HG03025 (cell line): Measurements from ENCODE around the gene MRPL41.
"Not testable (repeated sequence)": the region's sequence is repeated elsewhere in the genome, so short reads cannot be mapped to it uniquely, and the experiment has no call there.

Source experiments
- ATAC-seq: cut with Tn5 transposase; IDR thresholded peaks from one replicate; pipeline ENCODE4 v1.9.1; 2021; ENCODE audit warnings: mild to moderate bottlenecking, moderate library complexity; ENCODE audit not compliant: unreplicated experiment, low FRiP score

The MRPL41 gene

GRCh38 chr9:137521405-137521985, 30.2 kb upstream of the MRPL41 start:
- no peak for ATAC-seq

- ATAC-seq: no peak
Measured at GRCh38 chr9:137522746-137523455, 28.8 kb upstream of the MRPL41 start.

- ATAC-seq: no peak
Measured at GRCh38 chr9:137524161-137524980, 27.3 kb upstream of the MRPL41 start.

- no peak for ATAC-seq
Measured at GRCh38 chr9:137524981-137525317, 26.7 kb upstream of the MRPL41 start.

GRCh38 chr9:137530331-137530730, 21.3 kb upstream of the MRPL41 start:
- no peak for ATAC-seq

- ATAC-seq: no peak
Measured at GRCh38 chr9:137531099-137531765, 20.4 kb upstream of the MRPL41 start.

GRCh38 chr9:137532891-137533468, 18.7 kb upstream of the MRPL41 start:
- ATAC-seq: not testable (repeated sequence)

GRCh38 chr9:137534256-137535119, 17.2 kb upstream of the MRPL41 start:
- ATAC-seq: no peak

- ATAC-seq: no peak
Measured at GRCh38 chr9:137535120-137535428, 16.6 kb upstream of the MRPL41 start.

- ATAC-seq: not testable (repeated sequence)
Measured at GRCh38 chr9:137536594-137537131, 15.0 kb upstream of the MRPL41 start.

- no peak for ATAC-seq
Measured at GRCh38 chr9:137538058-137538457, 13.6 kb upstream of the MRPL41 start.

- no peak for ATAC-seq
Measured at GRCh38 chr9:137540536-137540935, 11.1 kb upstream of the MRPL41 start.

GRCh38 chr9:137542486-137542885, 9.2 kb upstream of the MRPL41 start:
- no peak for ATAC-seq

GRCh38 chr9:137543237-137543963, 8.3 kb upstream of the MRPL41 start:
- ATAC-seq: no peak

GRCh38 chr9:137544176-137544760, 7.4 kb upstream of the MRPL41 start:
- ATAC-seq: no peak

- ATAC-seq: no peak
Measured at GRCh38 chr9:137545123-137545522, 6.6 kb upstream of the MRPL41 start.

- no peak for ATAC-seq
Measured at GRCh38 chr9:137547687-137548543, 3.8 kb upstream of the MRPL41 start.

- no peak for ATAC-seq
Measured at GRCh38 chr9:137550231-137550621, 1.5 kb upstream of the MRPL41 start, which contains the start of gene PNPLA7. Gene PNPLA7, minus strand, starts transcription at chr9:137550402. Its CDS starts 205 bp downstream, at chr9:137550197.
